HT-29 (cell line): ENCODE results near the gene RAB19. TPM values are rescaled to one million over a fixed set of nuclear protein-coding genes. Genes with fewer than 3 reads are reported as not detected.
A peak's percentile ranks its signal among the peaks of the same experiment; 100 is the strongest.
"Not testable (repeated sequence)": the region's sequence is repeated elsewhere in the genome, so short reads cannot be mapped to it uniquely, and the experiment has no call there.

Experiments
- DNase-seq: peaks from one replicate; pipeline ENCODE4 v3.0.0-alpha.2; 2015; ENCODE audit warnings: low spot score
- total RNA-seq: library from RNA; depleted of rRNA; stranded (reverse); fragments of >200 nt; shearing (Covaris generic); gene quantifications from 2 replicates; pipeline ENCODE4 v1.2.3, GENCODE V29; 2014

The RAB19 gene
- total RNA-seq, 1 experiment from 2014 or later, result 5.3 TPM

DNA sequence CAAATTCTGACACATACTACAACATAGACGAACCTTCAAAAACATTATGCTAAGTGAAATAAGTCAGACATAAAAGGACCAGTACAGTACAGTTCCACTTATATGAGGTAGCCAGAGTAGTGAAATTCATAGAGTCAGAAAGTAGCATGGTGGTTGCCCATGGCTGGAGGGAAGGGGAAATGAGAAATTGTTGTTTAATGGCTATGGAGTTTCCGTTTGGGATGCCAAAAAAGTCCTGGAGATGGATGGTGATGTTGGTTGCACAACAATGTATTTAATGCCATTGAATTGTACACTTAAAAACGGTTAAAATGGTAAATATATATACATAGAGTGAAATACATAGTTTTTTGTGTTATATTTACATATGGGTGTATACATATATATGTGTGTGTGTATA, 3.5 kb upstream of the RAB19 start:
- DNase-seq, result no peak

GRCh38 chr7:140402178-140402835, 1.6 kb upstream of the RAB19 start:
- DNase-seq, result peak; percentile 1

DNA sequence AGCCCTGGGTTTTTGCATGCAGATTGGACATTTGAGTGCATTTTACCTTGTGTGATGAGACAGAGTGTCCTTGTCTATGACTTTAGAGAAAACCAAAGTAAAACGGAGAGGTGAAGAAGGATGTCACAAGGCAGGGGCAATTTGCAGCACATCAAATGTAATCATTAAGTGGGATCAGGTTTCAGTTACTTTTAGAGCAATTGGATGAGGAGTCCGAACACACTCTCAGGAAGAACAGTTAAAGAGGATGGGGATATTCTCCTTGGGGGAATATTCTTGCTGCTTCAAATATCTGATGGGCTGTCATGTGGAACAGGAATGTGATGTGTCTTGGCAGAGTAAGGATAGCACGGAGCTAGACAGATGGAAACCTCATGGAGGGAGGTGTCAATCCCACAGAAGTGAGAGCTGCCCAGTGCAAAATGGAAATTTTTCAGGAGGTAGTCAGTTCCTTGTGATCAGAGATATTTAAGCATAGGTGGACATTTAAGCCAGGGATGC, 757 bp downstream of the RAB19 start:
- peak; percentile 4 for DNase-seq

DNA sequence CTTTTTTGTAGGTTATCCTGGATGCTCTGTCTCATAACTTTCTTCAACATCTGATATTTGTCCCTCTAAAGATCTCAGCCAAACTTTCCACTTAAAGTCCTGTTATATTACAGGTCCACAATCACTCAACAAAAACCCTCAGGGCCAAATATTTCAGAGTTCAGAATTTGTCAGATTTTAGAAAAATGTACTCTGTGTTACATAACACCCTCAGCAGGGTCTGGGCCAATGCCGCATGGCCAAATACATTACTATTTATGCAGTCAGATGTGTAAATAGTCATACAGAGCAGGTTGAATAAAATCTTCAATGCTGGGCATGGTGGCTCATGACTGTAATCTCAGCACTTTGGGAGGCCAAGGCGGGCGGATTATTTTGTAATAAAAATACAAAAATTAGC, 11.5 kb downstream of the RAB19 start:
- no peak for DNase-seq

DNA sequence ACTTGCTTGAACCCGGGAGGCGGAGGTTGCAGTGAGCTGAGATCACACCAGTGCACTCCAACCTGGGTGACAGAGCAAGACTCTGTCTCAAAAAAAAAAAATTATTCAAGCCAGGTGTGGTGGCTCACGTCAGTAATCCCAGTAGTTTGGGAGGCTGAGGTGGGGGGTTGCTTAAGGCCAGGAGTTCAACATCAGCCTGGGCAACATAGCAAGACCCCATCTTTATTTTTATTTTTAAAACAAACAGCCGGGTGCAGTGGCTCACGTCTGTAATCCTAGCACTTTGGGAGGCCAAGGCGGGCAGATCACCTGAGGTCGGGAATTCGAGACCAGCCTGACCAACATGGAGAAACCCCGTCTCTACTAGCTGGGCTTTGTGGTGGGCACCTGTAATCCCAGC, 12.0 kb downstream of the RAB19 start:
- not testable (repeated sequence) for DNase-seq

DNA sequence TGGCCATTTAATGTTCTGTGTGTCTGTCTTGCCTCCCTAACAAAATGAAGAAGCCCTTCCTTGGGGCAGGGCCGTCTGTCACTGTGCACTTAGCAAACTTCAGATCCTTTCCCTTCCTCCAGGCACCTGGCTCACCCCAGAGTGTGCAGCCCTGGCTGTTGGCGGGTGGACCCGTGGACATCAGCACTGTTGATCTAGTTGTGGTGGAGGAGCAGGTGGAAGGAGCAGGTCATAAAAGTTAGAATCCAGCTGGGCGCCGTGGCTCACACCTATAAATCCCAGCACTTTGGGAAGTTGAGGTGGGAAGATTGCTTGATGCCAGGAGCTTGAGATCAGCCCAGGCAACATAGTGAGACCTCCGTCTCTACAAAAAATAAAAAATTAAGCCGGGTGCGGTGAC, 12.7 kb downstream of the RAB19 start:
- no peak for DNase-seq

GRCh38 chr7:140417456-140418155, 13.7 kb downstream of the RAB19 start:
- DNase-seq, result no peak

- DNase-seq, result not testable (repeated sequence)
These were observed 14.3 kb downstream of the RAB19 start for GRCh38 chr7:140418156-140418472.

GRCh38 chr7:140418653-140419052, 14.8 kb downstream of the RAB19 start:
- no peak for DNase-seq

DNA sequence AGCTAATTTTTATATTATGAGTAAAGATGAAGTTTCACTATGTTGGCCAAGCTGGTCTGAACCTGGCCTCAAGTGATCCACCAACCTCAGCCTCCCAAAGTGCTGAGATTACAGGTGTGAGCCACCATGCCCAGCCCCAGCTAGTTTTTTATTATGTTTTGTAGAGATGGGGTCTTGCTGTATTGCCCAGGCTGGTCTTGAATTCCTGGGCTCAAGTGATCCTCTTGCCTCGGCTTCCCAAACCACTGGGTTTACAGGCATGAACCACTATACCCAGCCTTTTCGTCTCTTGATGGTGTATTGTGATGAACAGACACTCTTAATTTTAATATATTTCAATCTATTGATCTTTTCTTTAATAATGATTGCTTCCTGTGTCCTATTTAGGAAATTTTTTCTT, 17.7 kb downstream of the RAB19 start:
- no peak for DNase-seq

DNA sequence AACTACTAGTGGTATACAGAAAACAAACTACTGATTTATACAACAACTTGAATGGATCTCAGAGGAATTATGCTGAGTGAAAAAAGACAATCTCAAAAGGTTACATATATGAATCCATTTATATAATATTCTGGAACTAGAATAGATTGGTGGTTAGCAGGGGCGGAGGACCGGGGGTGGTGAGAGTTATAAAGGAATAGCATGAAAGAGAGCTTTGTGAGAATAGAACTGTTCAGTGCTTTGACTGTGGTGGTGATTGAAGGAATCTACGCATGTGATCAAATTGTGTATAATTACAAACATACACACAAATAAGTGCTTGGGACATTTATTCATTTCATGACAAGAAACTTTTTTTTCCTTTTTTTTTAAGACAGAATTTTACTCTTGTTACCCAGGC, 19.6 kb downstream of the RAB19 start:
- no peak for DNase-seq

GRCh38 chr7:140425718-140426117, 21.9 kb downstream of the RAB19 start:
- no peak for DNase-seq

DNA sequence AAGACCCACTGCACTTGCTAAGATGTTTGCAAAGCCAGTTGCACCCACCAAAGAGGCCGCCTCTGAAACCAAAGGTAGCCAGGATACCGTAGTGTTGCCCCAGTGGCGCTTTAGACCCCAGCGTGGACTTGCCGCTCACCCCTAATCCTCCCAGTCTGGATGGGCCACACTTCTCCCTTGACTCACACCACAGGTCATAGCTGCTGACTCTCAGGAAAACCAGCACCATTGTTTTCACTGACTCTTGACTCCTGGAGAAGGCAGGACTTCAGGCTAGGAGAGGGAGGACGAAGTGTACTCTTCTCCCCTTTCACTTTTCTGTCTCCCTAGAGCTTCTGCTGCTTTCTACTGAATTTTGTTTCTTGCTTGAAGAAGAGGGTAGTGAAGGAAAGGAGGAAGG, 22.3 kb downstream of the RAB19 start:
- DNase-seq, result no peak

DNA sequence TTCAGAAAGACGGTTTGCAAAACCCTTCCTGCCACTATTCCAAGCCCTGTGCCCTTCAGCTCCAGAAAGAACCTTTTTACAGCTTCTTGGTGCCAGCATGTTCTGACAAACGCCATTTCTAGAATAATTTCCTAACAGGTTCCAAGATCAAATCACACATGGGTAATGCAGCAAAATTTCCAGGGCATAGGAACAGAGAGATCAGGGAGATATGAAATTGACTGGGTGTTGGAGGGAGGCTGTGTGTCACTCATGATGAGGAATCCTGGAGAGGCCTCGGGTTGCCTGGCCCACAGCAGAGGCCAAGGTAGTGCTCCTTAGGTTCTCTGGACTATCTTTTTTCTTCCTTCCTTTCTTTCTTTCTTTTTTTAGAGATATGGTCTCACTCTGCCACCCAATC, 29.5 kb downstream of the RAB19 start:
- DNase-seq, result no peak

- no peak for DNase-seq
These were observed 31.5 kb downstream of the RAB19 start for GRCh38 chr7:140435252-140435895.

DNA sequence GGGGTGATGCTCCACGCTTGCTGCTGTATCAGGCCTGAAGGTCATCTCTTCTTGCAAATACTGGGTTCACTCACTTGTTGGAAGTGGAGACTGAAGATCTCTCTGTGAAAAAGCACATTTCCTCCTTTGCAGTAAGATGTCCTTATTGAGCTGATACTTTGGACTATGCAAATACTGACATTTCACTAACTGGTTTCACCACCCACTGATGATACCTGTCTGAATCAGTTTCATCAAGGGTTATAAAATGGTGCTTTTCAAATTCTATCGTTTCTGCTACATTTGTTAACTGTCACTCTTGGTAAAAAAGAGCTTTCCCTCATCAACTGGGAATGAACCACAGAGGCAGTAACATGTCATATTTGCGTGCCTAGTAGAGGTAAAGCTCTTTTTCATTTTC, 35.5 kb downstream of the RAB19 start:
- DNase-seq, result no peak

- DNase-seq, result no peak
These were observed 36.7 kb downstream of the RAB19 start for GRCh38 chr7:140440593-140440992.

GRCh38 chr7:140441519-140441918, 37.7 kb downstream of the RAB19 start:
- no peak for DNase-seq

DNA sequence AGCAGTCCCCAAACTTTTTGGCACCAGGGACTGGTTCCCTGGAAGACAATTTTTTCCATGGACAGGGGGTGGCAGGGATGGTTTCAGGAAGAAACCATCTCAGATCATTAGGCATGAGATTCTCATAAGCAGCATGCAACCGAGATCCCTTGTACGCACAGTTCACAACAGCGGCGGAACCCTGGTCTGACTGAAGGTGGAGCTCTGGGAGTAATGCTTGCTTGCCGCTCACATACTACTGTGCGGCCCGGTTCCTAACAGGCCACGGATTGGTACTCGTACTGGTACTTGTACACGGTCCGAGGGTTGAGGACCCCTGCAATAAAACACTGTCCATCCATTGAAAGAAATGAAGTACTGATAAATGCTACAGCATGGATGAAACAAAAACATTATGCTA, 42.6 kb downstream of the RAB19 start:
- DNase-seq, result no peak

GRCh38 chr7:140447841-140448240, 44.0 kb downstream of the RAB19 start:
- no peak for DNase-seq

DNA sequence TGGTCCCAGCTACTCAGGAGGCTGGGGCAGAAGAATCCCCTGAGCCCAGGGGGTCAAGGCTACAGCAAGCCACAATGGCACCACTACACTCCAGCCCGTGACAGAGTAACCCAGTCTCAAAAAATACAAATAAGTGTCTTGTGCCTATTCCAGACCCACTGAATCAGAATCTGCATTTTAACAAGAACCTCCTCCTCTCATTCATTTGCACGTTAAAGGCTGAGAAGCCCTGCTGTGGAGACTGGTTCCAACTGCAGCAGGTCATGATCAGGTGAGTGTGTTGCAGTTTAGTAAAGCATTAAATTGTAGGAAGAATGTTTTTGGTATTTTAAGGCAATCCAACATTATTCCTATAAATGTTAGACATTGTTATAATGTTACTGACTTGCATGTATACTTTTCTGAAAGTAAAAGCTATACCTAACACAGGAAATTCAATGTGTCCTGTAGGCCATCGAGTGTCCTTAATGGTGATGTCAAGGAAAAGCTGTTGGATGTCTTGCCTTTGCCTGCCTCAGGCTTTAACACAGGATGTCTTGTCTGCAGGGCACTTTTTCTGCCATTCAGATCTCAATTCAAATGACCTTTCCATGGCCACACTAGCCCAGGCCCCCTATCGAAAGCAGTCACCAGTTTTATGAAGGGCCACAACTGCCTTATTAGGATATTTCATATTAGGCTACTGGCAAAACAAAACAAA, 45.1 kb downstream of the RAB19 start:
- no peak for DNase-seq

DNA sequence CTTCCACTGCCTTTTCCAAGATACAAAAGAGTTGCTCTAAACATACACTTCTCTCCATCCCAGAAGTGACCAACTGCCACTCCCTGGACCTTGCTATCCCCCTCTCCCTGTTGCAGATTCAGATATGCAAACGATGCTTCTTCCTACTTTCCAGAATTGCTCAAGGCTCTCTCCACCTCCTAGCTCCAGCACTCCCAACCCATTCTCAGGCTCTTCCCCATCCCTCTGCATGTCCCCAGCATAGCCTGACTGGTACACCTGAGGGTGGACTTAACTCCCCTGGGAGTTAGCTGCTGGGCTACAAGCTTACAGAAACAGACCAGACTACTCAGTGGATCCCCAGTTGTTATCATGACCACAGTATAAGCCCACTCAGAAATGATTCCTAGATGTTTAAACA, 47.9 kb downstream of the RAB19 start:
- no peak for DNase-seq
